ENCODE data around the gene RBM42. TPM values are rescaled to one million over a fixed set of nuclear protein-coding genes. Genes with fewer than 3 reads are reported as not detected.

The RBM42 gene
- total and polyA plus RNA-seq, 2 of the 13 experiments (the other 11 are each of a cell fraction or from before 2014, with no cell fraction given) = 27.2 to 55.3 TPM

GRCh38 chr19:35648017-35648961 is 19.5 kb downstream of the RBM42 start, which contains the start of gene COX6B1 (continued):
- TF ChIP-seq SCMH1 (CRISPR knock-in tag; IDR thresholded peaks at IDR 0.05; ENCODE audit: borderline replicate concordance) (no peak), PHF20 (CRISPR knock-in tag; IDR thresholded peaks at IDR 0.05) (peak; percentile 76), ZBTB3 (CRISPR knock-in tag; IDR thresholded peaks at IDR 0.05; ENCODE audit: borderline replicate concordance, low read depth) (no peak), NCOA2 (CRISPR knock-in tag; IDR thresholded peaks at IDR 0.05) (no peak), NPAS2 (CRISPR knock-in tag; IDR thresholded peaks at IDR 0.05; ENCODE audit: borderline replicate concordance) (no peak), ZNF343 (CRISPR knock-in tag; IDR thresholded peaks at IDR 0.05) (no peak), ZNF33B (CRISPR knock-in tag; IDR thresholded peaks at IDR 0.05) (no peak), THAP9 (CRISPR knock-in tag; IDR thresholded peaks at IDR 0.05; ENCODE audit: borderline replicate concordance) (peak; percentile 32; the same call in 1 of the 2 replicates), NKX3-1 (CRISPR knock-in tag; IDR thresholded peaks at IDR 0.05) (0 out of 2 replicates have a peak, but pooled peaks have one; percentile 14), MXI1 (IDR thresholded peaks at IDR 0.05; ENCODE audit: borderline replicate concordance, low read depth, low read length) (peak; percentile 61; the same call in 1 of the 3 replicates), NFE2L1 (CRISPR knock-in tag; IDR thresholded peaks at IDR 0.05; ENCODE audit: borderline replicate concordance) (no peak), TSC22D2 (CRISPR knock-in tag; IDR thresholded peaks at IDR 0.05; ENCODE audit: borderline replicate concordance) (no peak), TARDBP (CRISPR knock-in tag; IDR thresholded peaks at IDR 0.05) (peak; percentile 62; the same call in 1 of the 2 replicates), HBP1 (CRISPR knock-in tag; IDR thresholded peaks at IDR 0.05; ENCODE audit: low read depth) (peak; percentile 64; the same call in 1 of the 2 replicates), ARNTL (CRISPR knock-in tag; IDR thresholded peaks at IDR 0.05) (no peak; the same call in 1 of the 2 replicates), ZNF414 (CRISPR knock-in tag; IDR thresholded peaks at IDR 0.05) (0 out of 2 replicates have a peak, but pooled peaks have one; percentile 45), ZFY (CRISPR knock-in tag; IDR thresholded peaks at IDR 0.05) (peak; percentile 78), FOXM1 (CRISPR knock-in tag; IDR thresholded peaks at IDR 0.05) (no peak), RORA (CRISPR knock-in tag; IDR thresholded peaks at IDR 0.05) (no peak), MEF2D (CRISPR knock-in tag; IDR thresholded peaks at IDR 0.05) (0 out of 2 replicates have a peak, but pooled peaks have one; percentile 43), SALL1 (CRISPR knock-in tag; IDR thresholded peaks at IDR 0.05) (peak; percentile 44; the same call in 1 of the 2 replicates), TFDP2 (CRISPR knock-in tag; IDR thresholded peaks at IDR 0.05) (peak; percentile 54), PHF8 (CRISPR knock-in tag; IDR thresholded peaks at IDR 0.05) (peak; percentile 83), SIN3A (IDR thresholded peaks at IDR 0.05; ENCODE audit: borderline replicate concordance, low read depth, low read length) (peak; percentile 83)
